Tibial nerve (tissue), 4 donors: ENCODE data around the gene DDX11. TPM values are rescaled to one million over a fixed set of nuclear protein-coding genes. Genes with fewer than 3 reads are reported as not detected.
"Not testable (repeated sequence)": the region's sequence is repeated elsewhere in the genome, so short reads cannot be mapped to it uniquely, and the experiment has no call there.

Experiments
- DNase-seq, 2 donors: peaks; one replicate each; pipeline ENCODE4 v3.0.0-alpha.2; 2019; ENCODE audit warnings: low spot score in 2 of 2
- H3K27ac ChIP-seq, 4 donors: fragments of 200-600 bp; sonication (generic) in 3 of 4; one replicate each; pipeline ENCODE4 v1.5.1; 2017 to 2019; ENCODE audit warnings: mild to moderate bottlenecking in 1 of 4
- H3K27me3 ChIP-seq, 2 donors: fragments of 200-600 bp; sonication (generic) in 1 of 2; one replicate each; pipeline versions ENCODE4 v1.5.1 to v1.6.0; 2017 to 2019
- H3K36me3 ChIP-seq, 3 donors: fragments of 200-600 bp; sonication (generic); one replicate each; pipeline ENCODE4 v1.5.1; 2018 to 2019
- H3K4me1 ChIP-seq, 4 donors: fragments of 200-600 bp; sonication (generic) in 3 of 4; one replicate each; pipeline ENCODE4 v1.5.1; 2017 to 2019
- H3K4me3 ChIP-seq, 4 donors: fragments of 200-600 bp; sonication (generic) in 3 of 4; one replicate each; pipeline ENCODE4 v1.5.1; 2017 to 2019; ENCODE audit warnings: mild to moderate bottlenecking in 1 of 4, moderate library complexity in 1 of 4
- H3K9me3 ChIP-seq, 4 donors: fragments of 200-600 bp; sonication (generic) in 3 of 4; one replicate each; pipeline ENCODE4 v1.5.1; 2017 to 2019
- EP300 ChIP-seq, 2 donors: sonication (generic); formaldehyde crosslinking; IDR thresholded peaks; one replicate each; pipeline ENCODE4 v1.6.1; 2017; ENCODE audit warnings: antibody characterized with exemption in 2 of 2, mild to moderate bottlenecking in 1 of 2
- POLR2A ChIP-seq, 2 donors: fragments of 450-650 bp; IDR thresholded peaks; one replicate each; pipeline ENCODE4 v1.6.1; 2017; ENCODE audit warnings: antibody characterized with exemption in 2 of 2, mild to moderate bottlenecking in 2 of 2, moderate library complexity in 2 of 2
- WGBS, 2 donors: methylation state at CpG; one replicate each; pipeline ENCODE4 v1.1.5; 2018; 5-methylcytosine and 5-hydroxymethylcytosine counted together
- total RNA-seq, 4 donors: library from RNA; depleted of rRNA; stranded (reverse); fragments of >200 nt; gene quantifications; one replicate each; pipeline ENCODE4 v1.1.0, GENCODE V29; 2016
- TF ChIP-seq, protein P1 (sequence below), 5 experiments: fragments of 200-600 bp in 3 of 5; fragments of 450-650 bp in 2 of 5; sonication (generic) in 3 of 5; IDR thresholded peaks; one replicate each; pipeline ENCODE4 v1.5.1; 2016 to 2019; ENCODE audit warnings: antibody characterized with exemption in 5 of 5, mild to moderate bottlenecking in 3 of 5, moderate library complexity in 2 of 5

Gene DDX11
- total RNA-seq, 4 donors from 2014 or later = 7.1 to 52.2 (median 40.1) TPM

DNA sequence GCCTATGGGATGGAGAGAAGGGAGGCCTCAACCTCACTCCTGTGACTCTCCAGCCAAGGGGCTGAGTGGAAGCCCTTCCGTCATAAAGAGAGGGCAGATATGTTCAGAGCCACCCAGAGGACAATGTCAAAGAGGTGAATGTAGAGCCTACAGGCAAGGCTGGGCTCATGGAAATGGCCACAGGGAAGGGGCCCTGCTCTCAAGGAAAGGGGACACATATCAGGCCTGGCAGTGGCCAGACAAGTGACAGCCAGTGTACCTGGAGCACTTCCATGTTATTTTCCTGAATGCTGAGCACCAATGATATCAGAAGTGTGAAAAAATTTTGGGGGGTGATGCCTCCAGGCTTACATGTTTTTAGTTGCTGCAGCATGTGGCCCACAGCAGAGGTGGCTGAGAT lies 36.6 kb upstream of the DDX11 start:
- H3K4me3 ChIP-seq = no peak overlapping the region
- no peaks in the 10 kb centered on the region for H3K36me3 ChIP-seq
- H3K9me3 ChIP-seq = no peaks in the 10 kb centered on the region
- H3K27me3 ChIP-seq = no peaks in the 10 kb centered on the region
- H3K27ac ChIP-seq = no peak overlapping the region
- TF ChIP-seq EP300 (IDR thresholded peaks at IDR 0.05) (no peak), POLR2A (IDR thresholded peaks at IDR 0.05) (no peak)
- TF ChIP-seq, protein P1, sequence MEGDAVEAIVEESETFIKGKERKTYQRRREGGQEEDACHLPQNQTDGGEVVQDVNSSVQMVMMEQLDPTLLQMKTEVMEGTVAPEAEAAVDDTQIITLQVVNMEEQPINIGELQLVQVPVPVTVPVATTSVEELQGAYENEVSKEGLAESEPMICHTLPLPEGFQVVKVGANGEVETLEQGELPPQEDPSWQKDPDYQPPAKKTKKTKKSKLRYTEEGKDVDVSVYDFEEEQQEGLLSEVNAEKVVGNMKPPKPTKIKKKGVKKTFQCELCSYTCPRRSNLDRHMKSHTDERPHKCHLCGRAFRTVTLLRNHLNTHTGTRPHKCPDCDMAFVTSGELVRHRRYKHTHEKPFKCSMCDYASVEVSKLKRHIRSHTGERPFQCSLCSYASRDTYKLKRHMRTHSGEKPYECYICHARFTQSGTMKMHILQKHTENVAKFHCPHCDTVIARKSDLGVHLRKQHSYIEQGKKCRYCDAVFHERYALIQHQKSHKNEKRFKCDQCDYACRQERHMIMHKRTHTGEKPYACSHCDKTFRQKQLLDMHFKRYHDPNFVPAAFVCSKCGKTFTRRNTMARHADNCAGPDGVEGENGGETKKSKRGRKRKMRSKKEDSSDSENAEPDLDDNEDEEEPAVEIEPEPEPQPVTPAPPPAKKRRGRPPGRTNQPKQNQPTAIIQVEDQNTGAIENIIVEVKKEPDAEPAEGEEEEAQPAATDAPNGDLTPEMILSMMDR (IDR thresholded peaks at IDR 0.05) = no peak
- peaks cover 0 to 26% (median 0%) of the 10 kb centered on the region in 4 donors for H3K4me1 ChIP-seq
- DNase-seq = no peak
- WGBS, 2 donors = 91 to 100% methylated on average over 1 of the region's 1 CpG

DNA sequence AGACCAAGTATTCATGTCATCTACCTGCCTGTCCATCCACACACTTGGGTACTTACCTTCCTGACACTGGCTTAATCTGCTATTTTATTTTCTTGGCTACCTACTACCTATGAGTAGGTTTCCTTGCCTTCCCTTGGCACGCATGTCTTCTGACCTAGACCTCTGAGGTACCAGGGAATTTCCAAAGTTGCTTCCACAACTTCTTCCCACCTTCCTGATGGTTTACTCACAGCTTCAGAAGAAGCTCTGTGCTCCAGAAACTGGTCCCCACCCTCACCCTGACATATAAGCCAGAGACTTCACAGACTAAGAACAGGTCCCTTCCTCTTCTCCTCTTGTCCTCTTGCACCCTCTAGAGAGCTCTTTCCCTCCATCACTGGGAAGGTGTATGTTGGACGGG lies 35.7 kb upstream of the DDX11 start:
- H3K9me3 ChIP-seq = no peaks in the 10 kb centered on the region
- H3K27ac ChIP-seq = no peak overlapping the region
- no peaks in the 10 kb centered on the region for H3K36me3 ChIP-seq
- peaks cover 0 to 20% (median 0%) of the 10 kb centered on the region in 4 donors for H3K4me1 ChIP-seq
- no peak for TF ChIP-seq POLR2A (IDR thresholded peaks at IDR 0.05)
- no peak overlapping the region for H3K4me3 ChIP-seq
- H3K27me3 ChIP-seq = no peaks in the 10 kb centered on the region
- DNase-seq = no peak
- 95 to 97% methylated on average over 2 of the region's 2 CpGs for WGBS, 2 donors

DNA sequence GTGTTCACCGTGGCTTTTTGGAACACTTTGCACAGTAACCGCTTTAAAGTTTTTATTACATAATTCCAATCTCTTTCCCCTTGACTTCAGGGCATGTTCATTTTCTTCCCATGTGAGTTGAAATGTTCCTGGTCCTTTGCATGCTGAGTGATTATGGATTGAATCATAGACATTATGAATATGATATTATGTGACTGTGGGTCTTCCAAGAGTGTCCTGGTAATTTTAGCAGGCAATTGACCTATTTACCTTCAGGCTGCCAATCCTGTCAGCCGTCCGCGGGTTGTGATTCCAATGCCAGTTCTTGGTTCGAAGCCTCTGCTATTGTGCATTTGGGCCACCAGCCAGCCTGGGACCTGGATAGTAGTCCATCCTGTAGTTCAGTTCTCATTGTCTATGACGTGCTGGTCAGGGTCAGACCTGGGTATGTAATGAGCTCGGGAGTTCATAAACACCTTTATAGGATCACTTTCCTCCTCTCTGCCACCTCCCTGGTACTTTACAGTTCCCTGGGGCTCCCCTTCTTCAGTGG lies 32.6 kb upstream of the DDX11 start:
- DNase-seq = no peak
- 87 to 91% methylated on average over 8 of the region's 8 CpGs for WGBS, 2 donors
- H3K27me3 ChIP-seq = no peaks in the 10 kb centered on the region
- no peak overlapping the region for H3K27ac ChIP-seq
- no peak overlapping the region for H3K4me3 ChIP-seq
- H3K9me3 ChIP-seq = no peaks in the 10 kb centered on the region
- TF ChIP-seq, protein P1 (IDR thresholded peaks at IDR 0.05) = no peak
- TF ChIP-seq POLR2A (IDR thresholded peaks at IDR 0.05) (no peak), EP300 (IDR thresholded peaks at IDR 0.05) (no peak)
- no peaks in the 10 kb centered on the region for H3K4me1 ChIP-seq
- no peaks in the 10 kb centered on the region for H3K36me3 ChIP-seq

DNA sequence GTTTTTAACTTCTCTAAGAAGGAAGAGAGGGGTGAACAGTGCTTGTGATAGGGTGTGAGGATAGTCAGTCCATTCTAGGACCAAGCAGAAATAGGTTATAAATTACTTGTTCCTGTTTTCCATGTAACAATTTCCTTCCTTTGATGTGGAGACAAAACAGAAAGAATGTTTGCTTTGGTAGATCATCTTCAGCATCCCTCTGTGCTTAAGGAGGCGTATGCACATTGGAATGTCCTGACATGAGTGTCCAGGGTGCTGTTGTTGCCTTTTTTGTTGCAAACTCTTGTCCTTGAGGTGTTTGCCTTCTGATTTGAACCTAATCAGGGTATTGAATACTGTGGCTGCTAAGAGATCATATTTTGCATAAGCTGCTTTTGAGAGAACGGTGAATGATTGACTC lies 23.5 kb upstream of the DDX11 start:
- H3K4me1 ChIP-seq, H3K36me3 ChIP-seq, DNase-seq, H3K4me3 ChIP-seq, H3K27ac ChIP-seq, H3K27me3 ChIP-seq, H3K9me3 ChIP-seq: not testable (repeated sequence)
- WGBS, 2 donors = 88 to 96% methylated on average over 2 of the region's 2 CpGs

DNA sequence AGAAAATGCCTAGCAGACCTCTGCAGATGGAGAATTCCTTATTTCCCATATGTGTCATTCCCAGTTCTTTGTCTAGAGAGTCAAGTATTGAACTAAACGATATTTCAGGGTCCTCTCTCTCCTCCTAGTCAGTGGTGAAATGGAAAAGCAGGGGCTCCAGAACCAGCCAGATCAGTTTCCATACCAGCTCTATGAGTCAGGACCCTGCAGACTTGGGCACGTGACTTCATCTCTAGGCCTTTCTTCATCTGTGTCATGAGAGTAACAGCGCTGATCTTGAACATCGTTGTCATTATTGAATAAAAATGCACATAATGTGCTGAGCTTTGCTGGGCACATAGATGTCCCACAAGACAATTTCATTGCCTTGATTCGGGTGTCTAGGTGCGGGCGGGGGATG lies 23.1 kb upstream of the DDX11 start:
- WGBS, 2 donors = 93 to 95% methylated on average over 7 of the region's 7 CpGs
- not testable (repeated sequence) for H3K9me3 ChIP-seq, DNase-seq

DNA sequence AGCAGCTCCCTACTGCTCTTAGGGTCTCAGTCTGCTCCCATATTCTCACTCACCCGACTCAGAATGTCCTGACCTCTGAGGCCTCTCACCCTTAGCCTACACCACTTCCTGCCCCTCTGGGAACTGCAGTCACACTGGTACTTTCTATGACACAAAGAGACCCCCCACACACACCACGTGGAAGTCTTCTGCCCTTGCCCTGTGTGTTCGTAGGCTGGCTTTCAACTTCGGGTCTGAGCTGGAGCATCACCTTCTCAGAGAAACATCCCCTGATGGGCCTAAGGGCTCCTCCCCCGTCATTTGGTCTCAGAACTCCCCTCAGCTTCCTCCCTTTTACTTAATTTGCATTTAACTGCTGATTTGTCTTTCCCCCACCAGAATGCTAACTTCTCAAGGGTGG lies 22.0 kb upstream of the DDX11 start:
- H3K27ac ChIP-seq, H3K4me3 ChIP-seq, H3K27me3 ChIP-seq, DNase-seq, H3K36me3 ChIP-seq, H3K4me1 ChIP-seq, H3K9me3 ChIP-seq: not testable (repeated sequence)
- 40 to 44% methylated on average over 5 of the region's 5 CpGs for WGBS, 2 donors

More for the DNA sequence above, 23.1 kb upstream of the DDX11 start:
- H3K27ac ChIP-seq, H3K4me1 ChIP-seq, H3K4me3 ChIP-seq, H3K27me3 ChIP-seq, H3K36me3 ChIP-seq: not testable (repeated sequence)

DNA sequence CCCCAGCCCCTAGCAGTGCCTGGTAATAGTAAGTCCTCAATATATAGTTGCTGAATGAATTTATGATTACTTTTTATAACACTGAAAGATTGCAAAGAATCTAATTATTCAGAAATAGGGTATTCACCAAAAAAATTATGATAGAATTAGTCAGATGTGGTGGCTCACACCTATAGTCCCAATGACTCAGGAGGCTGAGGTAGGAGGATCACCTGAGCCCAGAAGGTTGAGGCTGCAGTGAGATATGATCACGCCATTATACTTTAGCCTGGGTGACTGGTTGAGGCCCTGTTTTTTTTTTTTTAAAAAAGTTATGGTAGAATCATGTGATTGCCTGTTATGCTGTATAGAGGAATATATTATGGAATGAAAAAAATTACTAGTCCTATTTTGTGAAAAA lies 21.5 kb upstream of the DDX11 start:
- not testable (repeated sequence) for H3K27me3 ChIP-seq, H3K36me3 ChIP-seq, H3K4me3 ChIP-seq, DNase-seq, H3K27ac ChIP-seq, H3K9me3 ChIP-seq, H3K4me1 ChIP-seq
- WGBS, 2 donors = 93 to 100% methylated on average over 1 of the region's 1 CpG

DNA sequence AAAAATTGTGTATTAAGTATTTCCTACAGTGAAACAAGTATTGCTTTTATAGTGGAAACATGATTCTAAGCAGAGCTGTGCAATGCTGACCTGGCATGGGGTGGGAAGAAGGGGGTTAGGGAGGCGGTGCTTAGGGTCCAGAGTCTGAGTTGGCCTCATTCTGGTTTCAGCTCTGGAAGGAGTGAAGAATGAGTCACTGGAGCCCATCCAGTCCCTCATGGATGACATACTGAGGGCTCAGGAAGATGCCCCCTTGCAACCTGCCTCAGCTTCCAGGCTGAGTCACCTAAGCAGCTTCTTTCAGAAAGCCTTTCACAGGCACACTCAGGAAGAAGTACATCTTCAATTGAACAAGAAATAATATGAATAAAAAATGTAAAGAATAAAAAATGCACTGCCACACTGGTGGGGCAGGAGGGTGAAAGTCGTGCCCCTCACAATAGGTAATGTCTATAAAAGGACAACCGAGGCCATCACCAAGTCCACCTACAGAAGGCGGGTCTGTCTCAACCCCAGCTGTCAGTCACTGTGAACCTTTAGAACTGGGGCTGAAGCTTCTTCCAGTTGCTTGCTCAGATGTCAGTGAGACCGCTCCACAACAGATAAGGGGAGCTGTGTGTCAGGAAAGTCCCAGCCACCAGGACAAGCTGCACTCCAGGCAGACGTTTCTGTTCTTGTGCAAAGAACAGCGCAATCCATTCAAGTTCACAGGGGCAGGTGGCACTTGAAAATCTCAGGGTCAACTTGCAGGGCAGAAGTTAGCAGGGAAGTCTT lies 20.8 kb upstream of the DDX11 start:
- 77 to 78% methylated on average over 7 of the region's 7 CpGs for WGBS, 2 donors
- not testable (repeated sequence) for H3K9me3 ChIP-seq, H3K4me3 ChIP-seq, DNase-seq, H3K36me3 ChIP-seq, H3K27ac ChIP-seq, H3K4me1 ChIP-seq, H3K27me3 ChIP-seq
